ELR (cell line): ENCODE data around the gene MRGPRD.
A peak's percentile ranks its signal among the peaks of the same experiment; 100 is the strongest.

Experiments
- DNase-seq: peaks from one replicate; pipeline ENCODE4 v3.0.0-alpha.2; 2015; ENCODE audit warnings: low read depth

MRGPRD gene, protein sequence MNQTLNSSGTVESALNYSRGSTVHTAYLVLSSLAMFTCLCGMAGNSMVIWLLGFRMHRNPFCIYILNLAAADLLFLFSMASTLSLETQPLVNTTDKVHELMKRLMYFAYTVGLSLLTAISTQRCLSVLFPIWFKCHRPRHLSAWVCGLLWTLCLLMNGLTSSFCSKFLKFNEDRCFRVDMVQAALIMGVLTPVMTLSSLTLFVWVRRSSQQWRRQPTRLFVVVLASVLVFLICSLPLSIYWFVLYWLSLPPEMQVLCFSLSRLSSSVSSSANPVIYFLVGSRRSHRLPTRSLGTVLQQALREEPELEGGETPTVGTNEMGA

DNA sequence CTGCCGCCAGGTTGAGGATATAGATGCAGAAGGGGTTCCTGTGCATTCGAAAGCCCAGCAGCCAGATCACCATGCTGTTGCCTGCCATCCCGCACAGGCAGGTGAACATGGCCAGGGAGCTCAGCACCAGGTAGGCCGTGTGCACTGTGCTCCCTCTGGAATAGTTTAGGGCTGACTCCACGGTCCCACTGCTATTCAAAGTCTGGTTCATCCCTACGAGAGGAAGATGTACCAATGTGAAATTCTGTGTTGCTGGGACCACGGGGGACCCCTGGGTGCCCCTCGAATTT lies at the start of gene MRGPRD:
Gene MRGPRD (minus strand): TSS at position 211 of the 290 bp plus-strand sequence. CDS start 0 bp downstream, at position 211.
- no peak for DNase-seq

DNA sequence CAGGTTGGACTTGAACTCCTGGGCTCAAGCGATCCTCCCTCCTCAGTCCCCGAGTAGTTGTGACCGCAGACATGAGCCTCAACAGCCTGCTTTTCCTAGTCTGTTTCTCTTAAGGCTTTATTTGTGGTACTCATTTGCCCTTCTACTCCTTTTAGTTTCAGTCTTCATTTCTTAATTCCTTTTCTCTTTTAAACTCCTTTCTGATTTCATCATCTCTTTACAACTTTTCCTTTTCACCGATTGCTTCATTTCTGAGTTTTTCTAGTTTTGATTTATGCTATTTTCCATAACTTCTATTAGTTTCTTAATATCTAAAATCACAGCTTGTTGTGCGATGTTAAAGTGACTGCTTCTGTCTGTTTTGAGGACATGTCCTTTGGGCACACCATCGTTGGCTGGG lies 49.5 kb upstream of the MRGPRD start:
- no peak for DNase-seq

DNA sequence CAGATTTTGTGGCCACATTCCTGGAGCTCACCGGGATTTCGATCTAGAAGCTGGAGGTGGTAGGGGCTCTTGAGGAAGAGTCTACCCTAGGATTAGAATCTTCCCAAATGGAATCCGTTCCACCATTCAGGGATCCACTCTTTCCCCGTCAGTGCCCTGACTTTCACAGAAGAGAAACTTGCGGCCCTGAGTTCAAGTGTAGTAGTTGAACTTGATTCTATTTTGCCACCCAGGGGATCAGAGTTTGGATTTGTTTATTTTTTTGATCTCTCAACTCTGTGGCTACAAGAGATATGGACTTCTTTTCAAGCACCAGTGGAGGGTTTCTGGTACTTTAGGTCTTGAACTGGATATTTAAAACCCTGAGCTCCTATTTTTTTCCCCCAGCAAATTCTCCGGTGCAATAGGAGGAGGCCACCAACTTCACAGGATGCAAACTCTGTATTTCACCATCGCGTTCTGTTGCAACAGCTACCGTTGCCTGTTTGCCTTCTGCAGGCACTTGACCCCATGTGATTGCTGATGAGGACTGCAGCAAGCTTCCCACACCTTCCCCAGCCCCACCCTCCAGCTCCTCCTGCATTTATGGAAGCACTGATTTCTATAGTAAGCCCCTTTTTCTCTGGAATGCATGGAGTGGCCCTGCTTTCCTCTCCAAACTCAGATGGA lies 47.1 kb upstream of the MRGPRD start:
- no peak for DNase-seq

DNA sequence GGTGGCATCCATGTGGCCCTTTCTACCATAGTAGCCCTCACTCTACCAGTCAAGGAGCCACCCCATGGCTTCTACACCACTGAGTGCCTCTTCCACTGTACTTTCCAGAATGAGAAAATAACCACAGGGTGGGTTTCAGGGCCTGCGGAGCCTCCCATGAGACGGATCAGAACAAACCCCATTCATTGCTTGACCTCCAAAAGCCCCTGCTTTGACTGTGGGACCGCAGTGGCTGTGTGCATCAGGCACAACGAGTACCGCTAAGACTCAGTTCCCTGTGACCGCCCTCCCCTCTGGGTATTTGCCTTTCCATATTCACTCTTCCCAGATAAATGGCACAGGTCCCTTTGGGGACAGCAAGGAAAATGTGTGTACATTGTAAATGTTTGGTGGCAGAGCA lies 43.7 kb upstream of the MRGPRD start:
- no peak for DNase-seq

DNA sequence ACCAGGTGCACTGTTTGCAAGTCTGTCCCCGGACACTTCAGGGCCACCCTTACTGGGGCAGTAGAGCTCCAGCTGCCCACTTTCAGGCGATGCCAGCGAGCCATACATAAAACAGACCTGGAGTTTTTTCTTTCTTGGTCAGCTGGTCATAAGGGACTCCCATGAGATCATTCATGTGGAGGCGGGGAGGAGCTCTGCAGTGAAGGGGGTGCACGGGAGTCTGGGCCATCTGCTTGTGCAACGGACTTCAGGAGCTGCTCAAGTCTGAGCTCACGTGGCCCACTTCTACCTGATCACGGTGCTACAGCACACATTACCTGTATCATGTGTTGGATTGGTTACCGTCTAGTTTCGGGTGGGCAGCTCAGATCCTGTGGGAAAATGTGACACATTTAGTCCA lies 41.5 kb upstream of the MRGPRD start:
- no peak for DNase-seq

DNA sequence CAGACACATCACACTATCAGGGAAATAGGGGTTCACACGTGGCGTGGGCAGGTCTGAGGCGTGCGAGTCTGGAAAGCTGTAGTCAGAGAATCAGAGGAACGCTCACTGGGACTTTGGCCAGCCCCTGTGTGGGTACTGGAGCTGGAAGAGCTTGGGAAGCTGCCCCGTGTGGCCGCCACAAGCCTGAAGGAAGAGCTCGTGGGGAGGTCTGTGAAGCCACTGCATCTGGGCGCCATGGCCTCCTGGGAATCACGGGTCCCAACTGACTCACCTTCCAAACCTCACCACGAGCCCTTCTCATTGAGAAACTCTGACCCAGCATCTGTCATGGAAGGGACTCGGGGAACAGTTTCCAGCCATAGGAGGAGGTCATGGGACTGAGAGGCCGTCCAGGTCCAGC lies 38.1 kb upstream of the MRGPRD start:
- peak; percentile 33 for DNase-seq

DNA sequence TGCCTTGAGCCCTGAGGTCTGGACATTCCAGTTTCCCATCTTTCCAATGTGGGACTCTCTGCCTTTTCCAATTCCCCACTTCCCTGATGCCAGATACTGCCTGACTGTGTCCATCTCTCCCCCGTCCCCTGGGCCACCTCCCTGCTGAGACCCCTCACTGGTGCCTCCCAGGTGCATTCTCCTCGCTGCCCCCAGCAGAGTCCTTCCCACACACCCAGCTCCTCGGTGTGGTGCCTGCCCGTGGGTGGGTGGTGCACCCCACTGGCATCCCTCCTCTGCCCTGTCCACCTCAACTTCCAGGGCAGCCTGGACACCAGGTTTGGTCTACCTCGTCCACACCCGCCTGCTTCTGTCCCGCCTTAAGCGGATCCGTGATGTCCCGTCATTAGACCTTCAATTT lies 37.2 kb upstream of the MRGPRD start:
- no peak for DNase-seq

DNA sequence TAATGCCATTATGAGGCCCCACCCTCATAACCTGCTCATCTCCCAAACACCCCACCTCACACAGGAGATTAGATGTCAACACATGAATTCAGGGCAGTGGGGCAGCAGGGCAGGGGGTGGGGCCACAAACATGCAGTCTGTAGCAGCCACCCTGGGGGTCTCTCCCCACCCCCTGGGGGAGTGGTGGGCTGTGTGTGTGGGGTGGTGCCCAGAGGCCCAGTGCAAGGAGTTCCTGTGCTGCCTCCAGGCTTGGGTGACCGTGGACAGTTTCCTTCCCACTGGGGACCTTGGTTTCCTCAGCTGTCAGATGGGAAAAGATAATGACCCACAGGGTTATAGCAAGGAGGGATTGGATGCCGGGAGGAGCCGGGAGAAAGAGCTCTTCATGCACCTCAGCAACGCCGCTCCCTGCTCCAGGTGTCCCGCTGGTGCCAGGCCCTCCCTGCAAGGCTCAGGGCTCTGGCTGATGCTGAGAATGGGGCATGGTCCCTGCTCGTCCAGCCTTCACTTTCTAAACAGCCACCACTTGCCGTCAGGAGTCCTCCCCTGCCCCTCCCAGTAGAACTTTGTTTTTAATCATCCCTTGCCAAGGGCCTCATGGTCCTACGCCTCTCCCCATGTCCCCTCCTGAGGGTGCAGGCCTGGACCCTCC lies 34.2 kb upstream of the MRGPRD start:
- no peak for DNase-seq

DNA sequence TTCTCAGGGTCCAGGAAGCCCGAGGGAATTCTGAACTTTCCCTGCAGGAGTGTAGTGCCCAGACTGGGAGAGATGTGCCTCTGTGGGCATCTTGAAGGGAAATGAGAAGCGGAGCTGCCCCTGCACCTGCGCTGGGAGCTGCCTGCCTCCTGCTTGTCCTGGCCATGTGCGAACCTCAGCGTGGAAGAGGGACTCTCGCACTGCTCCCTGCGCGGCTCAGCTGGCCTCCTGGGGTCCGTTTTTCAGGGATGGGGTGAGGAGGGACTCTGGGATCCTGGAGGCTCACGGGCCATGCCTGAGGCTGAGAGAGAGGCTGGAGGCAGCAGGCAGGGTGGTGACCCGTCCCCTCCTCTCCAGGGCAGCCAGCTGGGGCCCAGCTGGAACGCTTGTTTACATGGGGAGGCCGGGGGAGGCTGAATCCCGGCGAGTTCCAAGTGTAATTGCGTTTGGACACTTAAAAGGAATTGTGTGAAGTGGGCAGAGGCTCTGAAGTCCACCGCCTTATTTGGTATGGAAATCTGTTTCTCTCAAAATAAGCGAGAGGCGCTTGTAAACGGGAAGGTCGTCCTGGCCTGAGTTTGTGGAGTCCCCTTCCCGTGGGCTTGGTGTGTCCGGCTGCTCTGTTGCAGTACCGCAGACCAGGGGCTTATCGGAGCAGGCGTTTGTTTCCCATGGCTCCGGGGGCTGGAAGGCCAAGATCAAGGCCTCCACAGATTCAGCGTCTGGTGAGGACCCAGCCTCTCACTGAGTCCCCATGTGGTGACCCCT lies 33.5 kb upstream of the MRGPRD start:
- no peak for DNase-seq

DNA sequence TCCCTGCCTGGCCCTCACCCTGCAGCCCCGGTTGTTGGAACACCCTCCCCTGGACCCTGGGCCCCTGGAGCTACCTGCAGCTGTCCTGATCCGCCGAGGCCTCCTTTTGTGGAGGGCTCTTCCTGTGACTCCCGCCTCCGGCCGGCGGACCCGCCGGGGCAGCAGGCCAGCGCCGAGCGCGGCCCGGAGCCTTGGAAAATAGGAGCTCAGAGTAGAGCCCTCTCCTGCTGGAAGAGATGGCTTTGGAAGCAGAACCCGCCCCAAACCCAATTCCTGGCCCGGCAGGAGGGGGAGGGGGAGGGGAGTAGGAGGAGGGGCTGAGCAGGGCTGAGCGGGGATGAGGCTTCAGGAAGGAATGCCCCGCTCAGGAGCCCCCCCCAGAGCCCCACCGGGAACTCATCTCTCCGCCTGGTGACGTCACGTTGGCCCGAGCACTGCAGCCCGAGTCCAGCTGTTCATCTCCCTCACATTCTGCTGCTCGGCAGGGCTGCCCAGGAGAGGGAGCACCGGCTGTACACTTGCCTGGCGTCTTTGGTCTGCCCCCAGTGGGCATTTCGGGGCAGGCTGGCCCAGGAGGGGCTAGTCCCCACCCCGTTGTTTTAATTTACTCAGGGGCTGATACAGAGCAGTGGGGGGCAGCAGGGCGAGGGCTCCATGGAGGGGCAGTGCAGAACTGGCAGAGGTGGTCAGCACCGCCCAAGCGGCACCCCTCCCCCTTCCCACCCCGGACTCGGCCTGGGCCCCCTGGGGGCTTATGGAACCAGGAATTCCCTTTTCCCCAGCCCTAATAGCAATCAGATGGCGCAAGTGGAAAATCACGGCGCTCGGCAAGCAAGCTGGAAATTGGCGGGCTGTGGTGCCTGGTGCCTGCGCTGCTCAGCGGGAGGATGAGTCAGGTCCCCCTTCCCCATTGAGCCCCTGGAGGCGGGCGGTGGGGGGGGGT lies 32.5 kb upstream of the MRGPRD start, which contains the start of gene MRGPRF:
Gene MRGPRF (minus strand): TSS at position 238 of the 943 bp plus-strand sequence. CDS start 3,345 bp downstream, outside the sequence.
- DNase-seq, result peak; percentile 84

DNA sequence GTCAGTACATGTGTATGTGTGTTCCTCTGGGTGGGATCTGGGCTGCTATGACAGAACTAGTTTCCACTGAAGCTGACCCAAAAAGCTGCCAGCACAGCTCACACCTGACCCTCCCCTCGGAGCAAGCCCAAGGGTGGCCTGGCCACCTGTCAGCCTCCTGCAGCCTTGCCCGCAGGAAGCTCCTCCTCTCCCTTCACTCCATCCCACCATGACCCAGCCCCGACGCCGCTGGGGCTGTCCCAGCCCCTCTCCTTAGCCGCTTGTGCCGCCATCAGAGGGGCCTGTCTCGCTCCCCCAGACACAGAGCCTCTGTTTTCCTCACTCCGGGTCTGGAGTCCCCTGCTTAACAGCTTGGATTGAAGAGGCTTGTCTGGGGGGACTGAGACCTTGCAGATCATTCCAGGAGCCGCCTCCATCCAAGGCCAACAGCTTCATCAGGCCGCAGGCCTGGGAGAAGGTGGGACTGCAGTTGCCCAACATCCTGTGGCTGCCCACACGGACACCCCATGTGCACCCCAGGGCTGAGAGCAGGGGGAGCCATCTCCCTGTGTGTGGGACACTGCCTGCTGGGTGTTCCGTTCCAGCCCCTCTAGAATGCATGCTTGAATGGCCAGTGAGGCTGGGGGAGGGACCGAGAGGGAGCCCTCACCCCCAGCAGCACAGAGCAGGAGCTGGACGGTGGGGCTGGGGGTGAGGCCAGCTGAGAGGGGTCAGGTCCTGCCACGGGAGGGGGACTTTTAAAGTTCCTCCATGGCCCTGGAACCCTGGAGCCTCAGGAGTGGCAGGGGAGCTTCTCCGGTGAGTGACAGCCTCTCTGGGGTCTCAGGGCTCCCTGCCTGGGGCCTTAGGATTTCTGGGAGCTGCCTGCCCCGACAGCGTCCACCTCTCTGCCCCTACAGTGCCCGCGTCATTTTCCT lies 31.6 kb upstream of the MRGPRD start:
- peak; percentile 68 for DNase-seq

DNA sequence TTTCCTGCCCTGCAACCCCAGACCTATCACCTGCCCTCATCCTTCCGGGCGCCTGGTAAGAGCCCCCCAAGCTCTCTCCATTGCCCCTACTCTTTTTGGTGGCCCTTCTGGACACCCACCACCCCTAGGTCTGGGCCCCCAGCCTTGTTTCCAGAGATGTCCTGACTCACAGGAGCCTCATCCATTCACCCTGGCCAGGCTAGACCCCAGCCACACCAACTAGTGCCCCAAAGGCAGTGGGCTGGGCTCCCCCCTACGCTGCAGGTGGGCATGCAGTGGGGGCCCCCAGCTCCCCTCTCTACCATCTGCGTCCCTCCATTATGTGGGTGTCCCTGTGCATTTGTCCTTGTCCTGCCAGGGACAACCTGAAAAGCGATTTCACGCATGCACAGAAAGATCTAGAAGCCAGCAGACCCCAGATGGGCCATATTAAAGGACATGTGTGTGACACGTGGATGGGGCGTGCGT lies 30.9 kb upstream of the MRGPRD start:
- DNase-seq, result peak; percentile 25

DNA sequence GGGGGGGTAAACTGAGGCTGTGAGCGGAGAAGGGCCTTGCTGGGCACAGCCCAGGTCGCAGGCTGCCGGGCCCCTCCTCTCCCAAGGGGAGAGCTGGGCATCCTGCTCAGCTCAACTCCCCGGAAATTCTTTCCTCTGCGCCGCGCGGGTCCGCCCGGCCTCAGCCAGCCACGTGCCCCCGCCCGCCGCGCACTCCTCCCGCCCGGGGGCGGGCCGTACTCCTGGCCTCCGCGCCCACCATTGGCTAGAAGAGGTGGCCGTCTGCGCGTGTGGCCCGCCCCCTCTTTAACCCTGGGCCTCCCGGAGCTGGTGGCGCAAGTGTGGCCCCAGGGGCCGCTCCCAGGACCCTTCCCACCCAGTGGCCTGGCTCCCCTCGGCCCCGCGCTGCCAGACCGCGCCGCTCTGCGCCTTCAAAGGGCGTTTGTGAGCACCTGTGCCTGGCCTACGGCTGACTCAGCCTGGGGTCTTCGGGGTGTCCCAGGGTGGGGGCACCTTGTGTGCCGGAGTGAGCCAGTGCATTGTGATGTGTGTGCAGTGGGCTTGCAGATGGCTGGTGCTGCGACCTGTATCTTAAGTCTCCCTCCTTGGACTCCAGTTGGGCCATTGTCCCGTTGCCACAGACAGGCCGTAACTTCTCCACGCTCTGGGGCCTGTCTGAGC lies 30.3 kb upstream of the MRGPRD start:
- peak; percentile 90 for DNase-seq

DNA sequence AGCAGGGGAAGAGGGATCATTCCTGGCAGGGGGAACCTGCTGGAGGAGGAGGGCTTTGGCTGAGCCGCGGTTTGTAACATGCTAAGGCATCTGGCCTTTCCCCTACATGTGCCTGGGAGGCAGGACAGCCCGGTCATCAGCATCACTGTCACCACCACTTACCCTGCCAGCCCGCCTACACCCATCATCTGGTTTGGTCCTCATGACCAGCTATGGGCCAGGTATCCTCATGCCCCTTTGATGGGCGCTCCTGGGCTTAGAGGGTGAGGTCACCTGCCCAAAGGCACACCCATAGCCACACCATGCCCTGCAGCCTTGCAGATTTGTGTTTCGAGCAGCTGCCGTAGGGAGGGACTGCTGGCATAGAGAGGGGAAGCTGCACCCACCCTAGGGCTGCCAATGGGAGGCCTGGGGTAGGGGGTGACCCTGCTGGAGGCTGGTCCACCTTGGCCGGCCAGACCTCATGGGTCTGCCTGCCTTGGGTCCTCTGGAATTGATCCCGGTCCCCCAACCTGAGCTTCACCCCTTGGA lies 29.6 kb upstream of the MRGPRD start:
- DNase-seq, result peak; percentile 40

DNA sequence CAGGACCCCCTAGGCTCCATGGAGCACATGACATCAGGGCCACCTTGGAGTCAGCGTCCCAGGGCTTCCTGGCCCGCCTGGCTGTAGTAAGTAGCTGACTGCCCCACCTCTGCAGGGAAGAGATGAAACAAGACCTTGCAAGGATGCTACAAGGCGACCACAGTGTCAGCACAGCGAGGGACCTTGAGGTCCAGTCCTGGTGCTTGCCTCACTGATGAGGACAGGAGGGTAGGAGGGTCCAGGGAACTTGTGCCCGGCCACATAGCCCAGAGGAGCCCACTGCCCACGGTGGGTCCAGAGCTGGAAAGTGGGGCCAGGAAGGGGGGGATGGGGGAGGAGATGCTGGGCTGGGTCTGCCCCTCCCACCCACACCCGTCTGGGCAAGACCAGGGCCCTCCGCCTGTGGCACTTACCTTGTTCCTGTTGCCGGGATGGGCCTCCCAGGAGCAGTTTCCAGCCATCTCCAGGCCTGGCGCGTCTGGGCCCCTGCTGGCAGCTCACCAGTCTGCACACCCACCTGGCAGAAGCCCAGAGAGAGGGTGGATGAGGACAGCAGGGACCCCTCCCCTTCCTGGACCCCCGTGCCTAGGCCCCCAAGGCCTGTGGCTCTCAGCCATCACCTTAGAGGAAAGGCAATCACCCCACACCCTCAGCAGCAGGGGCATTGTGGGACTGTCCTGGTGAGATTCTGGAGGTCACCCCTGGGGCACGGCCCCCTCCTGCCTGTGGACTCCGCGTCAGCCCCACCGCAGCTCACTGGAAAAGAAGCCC lies 28.8 kb upstream of the MRGPRD start:
- no peak for DNase-seq

DNA sequence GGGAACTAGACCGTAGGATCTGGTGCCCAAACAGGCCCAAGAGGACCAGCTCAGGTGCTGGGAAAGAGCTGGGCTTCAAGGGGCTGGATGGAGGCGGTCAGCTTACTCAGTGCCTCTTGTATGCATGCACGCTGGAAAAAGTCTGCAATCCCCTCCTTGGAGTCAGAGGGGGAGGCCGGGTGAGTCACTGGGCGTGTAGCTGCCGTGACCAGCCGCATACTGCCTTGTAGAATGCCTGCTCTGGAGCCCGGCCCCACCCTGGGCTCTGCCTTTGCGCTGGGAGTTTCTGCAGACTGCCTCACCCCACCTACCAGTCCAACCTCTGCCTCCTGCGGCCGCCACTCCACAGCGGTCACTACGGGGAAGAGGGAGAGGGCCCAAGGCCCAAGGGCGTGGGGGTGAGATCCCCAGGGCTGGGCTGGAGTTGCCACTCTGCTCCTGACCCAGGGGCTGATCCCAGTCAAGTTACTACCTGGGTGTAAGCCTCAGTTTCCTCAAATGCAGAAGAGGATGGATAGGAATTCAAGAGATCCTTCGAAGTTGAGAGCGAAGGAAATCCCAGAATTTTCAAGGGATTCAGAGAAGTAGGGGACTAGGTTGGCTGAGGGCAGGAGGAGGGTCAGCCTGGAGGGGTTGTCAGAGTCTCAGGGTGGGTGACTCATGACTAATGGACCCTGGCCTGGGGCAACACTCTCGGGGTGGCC lies 28.1 kb upstream of the MRGPRD start:
- DNase-seq, result peak; percentile 99

DNA sequence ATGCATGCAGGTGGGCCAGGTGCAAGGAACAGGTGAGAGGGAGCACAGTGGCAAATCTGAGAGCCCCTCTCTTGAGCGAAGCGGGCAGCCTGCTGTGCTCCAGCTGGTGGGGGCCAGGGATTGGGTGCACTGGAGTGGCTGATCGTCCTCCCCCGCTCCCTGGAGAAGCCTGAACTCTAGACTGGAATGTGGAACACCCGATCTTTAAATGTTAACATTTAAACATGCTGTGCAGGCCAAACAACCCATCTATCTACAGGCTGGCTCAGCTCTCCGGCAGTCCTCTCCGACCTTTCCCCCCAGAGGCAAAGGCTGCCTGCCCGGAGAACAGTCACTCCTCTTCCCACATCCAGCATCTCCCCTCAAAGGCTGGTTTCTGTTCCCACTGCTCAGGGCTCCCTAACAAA lies 27.2 kb upstream of the MRGPRD start:
- DNase-seq, result no peak

DNA sequence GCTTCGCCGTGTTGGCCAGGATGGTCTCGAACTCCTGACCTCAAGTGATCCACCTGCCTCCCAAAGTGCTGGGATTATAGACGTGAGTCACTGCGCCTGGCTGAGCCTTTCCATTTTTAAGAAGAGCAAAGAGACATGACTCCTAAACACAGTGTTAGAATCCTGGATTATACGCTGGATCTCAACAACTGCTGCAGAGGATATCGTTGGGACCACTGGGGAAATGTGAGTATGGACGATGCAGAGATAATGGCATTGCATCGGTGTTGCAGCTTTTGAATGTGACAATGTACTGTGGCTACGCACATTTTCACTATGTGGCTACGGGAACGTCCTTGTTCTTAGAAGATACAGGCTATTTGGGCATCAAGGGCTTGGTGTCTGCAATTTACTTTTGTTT lies 26.0 kb upstream of the MRGPRD start:
- no peak for DNase-seq
